Epithelial cell of esophagus (primary cell): Measurements from ENCODE around the gene EIF4EBP3.
A peak's percentile ranks its signal among the peaks of the same experiment; 100 is the strongest.

Source experiments
- DNase-seq: peaks from one replicate; pipeline ENCODE4 v3.0.0; 2010; ENCODE audit warnings: low read depth
- H3K4me3 ChIP-seq: 2 replicates; pipeline ENCODE4 v1.5.1; 2011; ENCODE audit warnings: mild to moderate bottlenecking, low read length, control low read depth
- TF ChIP-seq, protein P1 (sequence below): IDR thresholded peaks from 2 replicates; pipeline ENCODE4 v1.5.1; 2011; ENCODE audit warnings: low read depth, mild to moderate bottlenecking, low read length, control low read depth, inconsistent platforms; ENCODE audit not compliant: insufficient read depth; ENCODE audit errors: missing control alignments

The EIF4EBP3 gene

DNA sequence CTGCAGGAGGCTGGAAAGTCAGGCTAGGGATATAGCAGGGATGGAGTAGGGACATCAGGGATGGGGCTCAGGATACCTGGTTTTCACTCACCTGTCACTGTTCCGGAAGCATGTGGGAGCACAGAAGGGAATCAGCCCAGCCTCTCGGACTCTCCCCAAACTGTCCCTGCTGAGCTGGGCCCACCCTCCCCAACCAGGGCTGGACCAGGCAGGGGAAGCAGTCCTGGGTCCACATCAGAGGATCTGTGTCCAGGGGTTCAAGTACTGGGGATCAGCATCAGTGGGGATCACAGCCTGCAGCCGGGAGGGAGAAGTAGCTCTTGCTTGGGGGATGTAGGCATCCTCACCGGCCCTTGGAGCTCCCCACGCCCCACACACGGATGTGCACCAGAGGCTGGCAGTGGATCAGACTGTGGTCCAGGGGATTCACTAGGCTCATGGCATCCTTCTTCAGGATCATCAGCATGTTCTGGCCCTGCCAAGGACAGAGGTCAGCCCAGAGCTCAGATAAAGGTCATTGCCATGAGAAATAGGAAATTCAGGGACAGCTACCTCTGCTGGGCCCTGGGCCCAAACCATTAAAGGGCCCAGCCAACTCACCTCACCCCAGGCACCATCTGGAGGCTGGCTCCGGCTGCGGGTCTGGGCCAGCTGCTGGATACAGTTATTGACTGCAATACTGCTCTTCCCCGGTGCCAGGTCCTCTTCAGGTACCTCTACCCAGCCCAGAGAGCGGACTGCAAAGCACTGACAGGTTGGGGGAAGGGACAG is 14.5 kb downstream of the EIF4EBP3 start:
- no peak overlapping the region for H3K4me3 ChIP-seq
- no peak for DNase-seq
- TF ChIP-seq, protein P1, sequence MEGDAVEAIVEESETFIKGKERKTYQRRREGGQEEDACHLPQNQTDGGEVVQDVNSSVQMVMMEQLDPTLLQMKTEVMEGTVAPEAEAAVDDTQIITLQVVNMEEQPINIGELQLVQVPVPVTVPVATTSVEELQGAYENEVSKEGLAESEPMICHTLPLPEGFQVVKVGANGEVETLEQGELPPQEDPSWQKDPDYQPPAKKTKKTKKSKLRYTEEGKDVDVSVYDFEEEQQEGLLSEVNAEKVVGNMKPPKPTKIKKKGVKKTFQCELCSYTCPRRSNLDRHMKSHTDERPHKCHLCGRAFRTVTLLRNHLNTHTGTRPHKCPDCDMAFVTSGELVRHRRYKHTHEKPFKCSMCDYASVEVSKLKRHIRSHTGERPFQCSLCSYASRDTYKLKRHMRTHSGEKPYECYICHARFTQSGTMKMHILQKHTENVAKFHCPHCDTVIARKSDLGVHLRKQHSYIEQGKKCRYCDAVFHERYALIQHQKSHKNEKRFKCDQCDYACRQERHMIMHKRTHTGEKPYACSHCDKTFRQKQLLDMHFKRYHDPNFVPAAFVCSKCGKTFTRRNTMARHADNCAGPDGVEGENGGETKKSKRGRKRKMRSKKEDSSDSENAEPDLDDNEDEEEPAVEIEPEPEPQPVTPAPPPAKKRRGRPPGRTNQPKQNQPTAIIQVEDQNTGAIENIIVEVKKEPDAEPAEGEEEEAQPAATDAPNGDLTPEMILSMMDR = no peak

DNA sequence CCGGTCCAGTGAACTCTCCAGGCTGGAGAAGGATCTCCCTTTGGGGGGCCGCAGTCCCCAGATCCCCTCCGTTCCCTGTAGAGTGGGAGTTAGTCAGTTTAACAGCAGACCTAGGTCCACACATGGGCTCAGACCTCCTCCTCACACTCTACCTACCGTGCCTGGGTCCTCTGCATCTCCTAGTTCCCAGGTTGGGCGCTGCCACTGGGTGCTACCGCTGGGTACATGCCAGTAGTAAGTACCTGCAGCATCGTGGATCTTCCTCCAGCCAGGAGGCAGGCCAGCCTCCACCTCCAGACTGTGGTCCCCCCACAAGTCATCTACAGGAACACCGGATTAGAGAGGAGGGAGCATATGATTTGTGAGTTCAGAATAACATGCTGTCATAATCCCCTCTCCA is 16.1 kb downstream of the EIF4EBP3 start:
- peak overlapping the region; percentile 90 for H3K4me3 ChIP-seq
- TF ChIP-seq, protein P1 = peak; percentile 5
- DNase-seq = no peak

DNA sequence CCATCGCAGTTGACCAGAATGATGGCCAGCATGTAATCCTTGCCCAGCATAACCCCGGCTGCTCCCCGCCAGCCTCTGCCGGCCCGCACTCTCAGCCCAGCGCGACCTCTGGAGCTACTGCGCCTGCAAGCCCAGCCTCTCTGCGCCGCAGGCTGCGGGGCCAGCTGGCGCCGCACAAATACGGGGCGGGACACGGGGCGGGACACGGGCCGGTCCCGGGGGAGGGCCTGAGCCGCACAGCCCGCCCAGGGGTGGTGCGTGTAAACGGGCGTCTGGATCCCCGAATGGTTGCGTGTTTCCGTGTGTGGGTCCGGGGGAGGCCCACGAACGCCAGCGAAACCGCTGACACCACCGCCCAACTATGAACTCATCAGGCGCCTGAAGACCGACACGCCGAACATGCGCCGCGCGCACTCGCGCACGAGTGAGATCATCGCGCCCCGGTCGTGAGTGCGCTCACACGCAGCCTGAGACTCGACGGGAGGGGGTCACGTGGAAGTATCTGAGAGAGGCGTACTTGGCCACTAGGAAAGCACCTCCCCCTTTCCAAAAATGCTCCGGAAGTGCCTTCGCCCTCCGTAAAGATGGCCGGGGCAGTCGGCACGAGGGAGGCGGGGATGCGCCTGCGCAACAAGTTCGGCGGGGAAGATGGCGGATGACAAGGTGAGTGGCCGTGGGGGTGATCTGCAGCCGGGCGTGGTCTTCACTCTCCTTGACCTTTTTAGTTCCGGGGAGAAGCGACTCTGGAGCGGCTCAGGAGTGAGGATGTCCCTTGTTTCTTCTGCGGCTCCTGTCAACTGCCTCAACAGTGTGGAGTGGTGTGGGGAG is 16.9 kb downstream of the EIF4EBP3 start, which contains the start of the genes APBB3 and SLC35A4:
APBB3 (minus strand) TSS at position 403 of the 828 bp plus-strand sequence; CDS start at position 50, 353 bp downstream.
SLC35A4 (plus strand) TSS at position 633 of the 828 bp plus-strand sequence. CDS start 2,342 bp downstream, outside the sequence.
- H3K4me3 ChIP-seq = peak within 1 kb of the TSS; percentile 90
- peak; percentile 98 for DNase-seq
- TF ChIP-seq, protein P1 = no peak

- peak; percentile 37 for DNase-seq
- TF ChIP-seq, protein P1 = no peak
- H3K4me3 ChIP-seq = peak overlapping the region; percentile 90
Measured at GRCh38 chr5:140565024-140565779, 17.7 kb downstream of the EIF4EBP3 start.

GRCh38 chr5:140565780-140566095 is 18.3 kb downstream of the EIF4EBP3 start:
- TF ChIP-seq, protein P1 = no peak
- H3K4me3 ChIP-seq = peak overlapping the region; percentile 90
- peak; percentile 80 for DNase-seq

- TF ChIP-seq, protein P1 = no peak
- DNase-seq = no peak
Measured at GRCh38 chr5:140566665-140567064, 19.2 kb downstream of the EIF4EBP3 start.

More at GRCh38 chr5:140566665-140567064, 19.2 kb downstream of the EIF4EBP3 start:
- H3K4me3 ChIP-seq = no peak overlapping the region
